GM18517 (cell line): ENCODE results near the gene HTR7.
A peak's percentile ranks its signal among the peaks of the same experiment; 100 is the strongest.
"Not testable (repeated sequence)": the region's sequence is repeated elsewhere in the genome, so short reads cannot be mapped to it uniquely, and the experiment has no call there.

Experiments used
- ATAC-seq: cut with Tn5 transposase; IDR thresholded peaks from one replicate; pipeline ENCODE4 v1.9.1; 2021; ENCODE audit warnings: mild to moderate bottlenecking, moderate library complexity; ENCODE audit not compliant: unreplicated experiment

Gene HTR7

GRCh38 chr10:90857635-90858460 lies at the start of gene HTR7:
Gene HTR7 (minus strand): TSS chr10:90858039. CDS start chr10:90857671, 368 bp downstream.
- peak; percentile 68 for ATAC-seq

GRCh38 chr10:90906596-90906995 lies 48.8 kb upstream of the HTR7 start:
- no peak for ATAC-seq

GRCh38 chr10:90905925-90906324 lies 48.1 kb upstream of the HTR7 start:
- ATAC-seq = no peak

- not testable (repeated sequence) for ATAC-seq
These were observed 39.1 kb upstream of the HTR7 start for GRCh38 chr10:90896916-90897315.

GRCh38 chr10:90893190-90893589 lies 35.4 kb upstream of the HTR7 start:
- no peak for ATAC-seq

- ATAC-seq = no peak
These were observed 32.5 kb upstream of the HTR7 start for GRCh38 chr10:90890347-90890746.

- ATAC-seq = no peak
These were observed 31.8 kb upstream of the HTR7 start for GRCh38 chr10:90889636-90890035.

GRCh38 chr10:90888387-90888786 lies 30.5 kb upstream of the HTR7 start:
- ATAC-seq = no peak

- no peak for ATAC-seq
These were observed 29.7 kb upstream of the HTR7 start for GRCh38 chr10:90887555-90887954.

- ATAC-seq = no peak
These were observed 27.3 kb upstream of the HTR7 start for GRCh38 chr10:90885176-90885575.

GRCh38 chr10:90884431-90884830 lies 26.6 kb upstream of the HTR7 start:
- ATAC-seq = no peak

GRCh38 chr10:90880059-90880719 lies 22.4 kb upstream of the HTR7 start:
- not testable (repeated sequence) for ATAC-seq

GRCh38 chr10:90879062-90879461 lies 21.2 kb upstream of the HTR7 start:
- no peak for ATAC-seq

GRCh38 chr10:90872648-90873020 lies 14.8 kb upstream of the HTR7 start:
- peak; percentile 4 for ATAC-seq

GRCh38 chr10:90871766-90872647 lies 14.2 kb upstream of the HTR7 start, which contains the start of gene RPP30:
Gene RPP30 (plus strand): TSS chr10:90871974. CDS start chr10:90871987, 13 bp downstream.
- peak; percentile 84 for ATAC-seq

- ATAC-seq = peak; percentile 49
These were observed 13.5 kb upstream of the HTR7 start for GRCh38 chr10:90871279-90871765.

- ATAC-seq = no peak
These were observed 8.3 kb upstream of the HTR7 start for GRCh38 chr10:90866050-90866598.

GRCh38 chr10:90865401-90865800 lies 7.6 kb upstream of the HTR7 start:
- ATAC-seq = no peak

GRCh38 chr10:90862908-90863514 lies 5.2 kb upstream of the HTR7 start:
- no peak for ATAC-seq

- no peak for ATAC-seq
These were observed 3.0 kb upstream of the HTR7 start for GRCh38 chr10:90860790-90861189.
